Kidney (tissue), 14 donors: ENCODE data around the gene DBF4. TPM values are rescaled to one million over a fixed set of nuclear protein-coding genes. Genes with fewer than 3 reads are reported as not detected.
"Not testable (repeated sequence)": the region's sequence is repeated elsewhere in the genome, so short reads cannot be mapped to it uniquely, and the experiment has no call there.

Experiments used
- DNase-seq, 5 donors: peaks; one replicate each; pipeline ENCODE4 v3.0.0-alpha.2; 2013 to 2020
- FAIRE-seq: peaks from 2 replicates; lab custom pipeline; 2012; peaks lifted over from hg19 to GRCh38; lab: Jason Lieb, UNC
- H3K27ac ChIP-seq, 2 donors: one replicate each; pipeline ENCODE4 v1.7.0; 2013; ENCODE audit warnings: low read depth in 2 of 2, low read length in 2 of 2, inconsistent platforms in 1 of 2
- H3K27me3 ChIP-seq: one replicate; pipeline ENCODE4 v1.7.1; 2013; ENCODE audit warnings: low read length, inconsistent platforms; ENCODE audit not compliant: control insufficient read depth, insufficient read depth
- H3K36me3 ChIP-seq, 3 donors: one replicate each; pipeline versions ENCODE4 v1.7.0 to v1.7.1; 2013; ENCODE audit warnings: low read length in 3 of 3, control low read depth in 1 of 3, inconsistent platforms in 1 of 3; ENCODE audit not compliant: insufficient read depth in 3 of 3, control insufficient read depth in 2 of 3
- H3K4me1 ChIP-seq, 3 donors: one replicate each; pipeline versions ENCODE4 v1.7.0 to v1.7.1; 2013; ENCODE audit warnings: low read length in 3 of 3, inconsistent platforms in 1 of 3, low read depth in 1 of 3; ENCODE audit not compliant: control insufficient read depth in 2 of 3, insufficient read depth in 2 of 3
- H3K4me3 ChIP-seq, 3 donors: one replicate each; pipeline versions ENCODE4 v1.7.0 to v1.8.1; 2013; ENCODE audit warnings: low read length in 3 of 3, control low read depth in 1 of 3, inconsistent platforms in 1 of 3
- H3K9ac ChIP-seq, 3 donors: one replicate each; pipeline versions ENCODE4 v1.7.0 to v1.7.1; 2013; ENCODE audit warnings: low read length in 3 of 3, control low read depth in 1 of 3, inconsistent platforms in 1 of 3
- H3K9me3 ChIP-seq, 3 donors: one replicate each; pipeline versions ENCODE4 v1.7.0 to v1.7.1; 2013; ENCODE audit warnings: low read length in 3 of 3, control low read depth in 1 of 3, inconsistent platforms in 1 of 3; ENCODE audit not compliant: control insufficient read depth in 2 of 3, insufficient read depth in 1 of 3
- intact Hi-C: fragments of 100-400 bp; cut with DNase I; formaldehyde crosslinking; loops from one replicate; pipeline ENCODE4 v1.11.1; 2022
- polyA plus RNA-seq: library from polyadenylated mRNA; stranded (reverse); fragments of 350-450 nt; fragmentation: Illumina TruSeq; extraction: RNeasy Lipid Tissue Mini Kit (QIAGEN cat#74804); gene quantifications from one replicate; pipeline ENCODE4 v1.2.3, GENCODE V29; 2014; ENCODE audit warnings: low read depth, low replicate concordance; ENCODE audit not compliant: insufficient read depth
- total RNA-seq: library from RNA; stranded (reverse); fragmentation: NEBNext Ultra II Directional; extraction: Animal tissue kit (Norgen Biotek cat#: 25700); gene quantifications from one replicate; pipeline ENCODE4 v1.2.1, GENCODE V29; 2021
- TF ChIP-seq, protein P1 (sequence below): IDR thresholded peaks from 3 replicates; pipeline ENCODE4 v1.5.1; 2012; ENCODE audit warnings: mild to moderate bottlenecking, moderate library complexity, borderline replicate concordance; ENCODE audit not compliant: insufficient read depth; ENCODE audit errors: extremely low read depth
- donor health status: control.
- donor health status: control.
- donor health status: control.
- donor health status: control.
- donor health status: control.
- donor health status: DM: yes; HTN: yes; CAD: no.
- donor health status: Normal renal cell carcinoma (clear cell type).

The DBF4 gene
- total and polyA plus RNA-seq, 2 donors from 2014 or later, result 1.9 to 8.8 TPM

DNA sequence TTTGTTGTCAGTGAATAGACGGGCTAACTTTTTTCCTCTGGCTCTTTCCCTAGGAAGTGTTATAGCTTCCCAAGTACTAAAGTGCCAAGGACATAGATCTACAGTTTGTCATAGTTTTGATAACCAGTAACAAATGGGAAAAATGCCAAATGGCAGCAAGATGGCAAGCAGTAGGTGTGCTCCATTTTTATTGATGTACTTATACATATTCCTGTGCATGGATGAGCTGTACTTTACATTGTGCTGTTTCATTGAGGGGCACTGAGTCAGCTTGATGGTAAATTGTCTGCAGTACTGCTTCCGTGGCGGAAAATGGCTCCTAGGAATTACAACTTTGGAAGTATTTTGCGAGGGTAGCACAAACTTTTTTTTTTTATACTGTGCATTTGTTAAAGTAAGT, 64.8 kb downstream of the DBF4 start:
- Histone ChIP-seq H3K36me3 (no peaks in the 10 kb centered on the region), H3K4me1 (no peaks in the 10 kb centered on the region), H3K27me3 (no peaks in the 10 kb centered on the region), H3K27ac (no peak overlapping the region), H3K9me3 (no peaks in the 10 kb centered on the region), H3K9ac (no peak overlapping the region), H3K4me3 (no peak overlapping the region)
- TF ChIP-seq, protein P1, sequence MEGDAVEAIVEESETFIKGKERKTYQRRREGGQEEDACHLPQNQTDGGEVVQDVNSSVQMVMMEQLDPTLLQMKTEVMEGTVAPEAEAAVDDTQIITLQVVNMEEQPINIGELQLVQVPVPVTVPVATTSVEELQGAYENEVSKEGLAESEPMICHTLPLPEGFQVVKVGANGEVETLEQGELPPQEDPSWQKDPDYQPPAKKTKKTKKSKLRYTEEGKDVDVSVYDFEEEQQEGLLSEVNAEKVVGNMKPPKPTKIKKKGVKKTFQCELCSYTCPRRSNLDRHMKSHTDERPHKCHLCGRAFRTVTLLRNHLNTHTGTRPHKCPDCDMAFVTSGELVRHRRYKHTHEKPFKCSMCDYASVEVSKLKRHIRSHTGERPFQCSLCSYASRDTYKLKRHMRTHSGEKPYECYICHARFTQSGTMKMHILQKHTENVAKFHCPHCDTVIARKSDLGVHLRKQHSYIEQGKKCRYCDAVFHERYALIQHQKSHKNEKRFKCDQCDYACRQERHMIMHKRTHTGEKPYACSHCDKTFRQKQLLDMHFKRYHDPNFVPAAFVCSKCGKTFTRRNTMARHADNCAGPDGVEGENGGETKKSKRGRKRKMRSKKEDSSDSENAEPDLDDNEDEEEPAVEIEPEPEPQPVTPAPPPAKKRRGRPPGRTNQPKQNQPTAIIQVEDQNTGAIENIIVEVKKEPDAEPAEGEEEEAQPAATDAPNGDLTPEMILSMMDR, result no peak
- FAIRE-seq, result no peak
- DNase-seq, result no peak
- intact Hi-C loops, result no loop called here

DNA sequence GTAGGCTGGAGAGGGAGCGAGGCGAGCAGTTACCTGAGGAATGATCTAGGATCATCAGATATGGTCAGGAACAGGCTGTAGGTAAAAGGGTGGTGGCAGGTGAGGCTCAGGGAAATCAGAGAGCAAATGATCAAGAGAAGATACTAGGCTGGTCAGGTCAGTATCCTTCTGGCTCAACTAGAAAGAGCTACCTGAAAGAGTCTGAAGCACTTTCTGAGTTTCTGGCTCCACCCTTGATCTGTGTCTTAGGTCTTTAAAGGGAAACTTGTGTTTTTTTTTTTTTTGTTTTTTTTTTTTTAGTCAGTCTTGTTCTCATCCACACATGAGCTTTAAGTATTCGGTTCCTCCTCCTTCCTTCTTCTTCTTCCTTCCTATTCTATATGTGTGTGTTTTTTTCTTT, 68.3 kb downstream of the DBF4 start:
- no peak overlapping the region for H3K9ac ChIP-seq
- no peak for FAIRE-seq
- no peaks in the 10 kb centered on the region for H3K36me3 ChIP-seq
- H3K4me1 ChIP-seq, result no peaks in the 10 kb centered on the region
- H3K27me3 ChIP-seq, result no peaks in the 10 kb centered on the region
- TF ChIP-seq, protein P1, result no peak
- DNase-seq, result no peak
- H3K9me3 ChIP-seq, result no peaks in the 10 kb centered on the region
- intact Hi-C loops, result no loop called here
- no peak overlapping the region for H3K4me3 ChIP-seq
- H3K27ac ChIP-seq, result no peak overlapping the region

DNA sequence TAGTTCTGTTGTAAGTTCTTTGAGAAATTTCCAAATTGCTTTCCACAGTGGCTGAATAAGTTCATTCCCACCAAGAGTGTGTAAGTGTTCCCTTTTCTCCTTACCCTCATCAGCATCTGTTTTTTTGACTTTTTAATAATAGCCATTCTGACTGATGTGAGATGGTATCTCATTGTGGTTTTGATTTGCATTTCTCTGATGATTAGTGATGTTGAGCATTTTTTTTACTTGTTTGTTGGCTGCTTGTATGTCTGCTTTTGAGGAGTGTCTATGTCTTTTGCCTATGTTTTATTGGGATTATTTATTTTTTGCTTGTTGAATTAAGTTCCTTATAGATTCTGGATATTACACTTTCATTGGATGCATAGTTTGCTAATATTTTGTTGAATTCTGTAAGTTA, 69.6 kb downstream of the DBF4 start:
- H3K9ac ChIP-seq, intact Hi-C loops, H3K9me3 ChIP-seq, H3K27ac ChIP-seq, DNase-seq, H3K27me3 ChIP-seq, H3K36me3 ChIP-seq, FAIRE-seq, H3K4me1 ChIP-seq, H3K4me3 ChIP-seq: not testable (repeated sequence)

DNA sequence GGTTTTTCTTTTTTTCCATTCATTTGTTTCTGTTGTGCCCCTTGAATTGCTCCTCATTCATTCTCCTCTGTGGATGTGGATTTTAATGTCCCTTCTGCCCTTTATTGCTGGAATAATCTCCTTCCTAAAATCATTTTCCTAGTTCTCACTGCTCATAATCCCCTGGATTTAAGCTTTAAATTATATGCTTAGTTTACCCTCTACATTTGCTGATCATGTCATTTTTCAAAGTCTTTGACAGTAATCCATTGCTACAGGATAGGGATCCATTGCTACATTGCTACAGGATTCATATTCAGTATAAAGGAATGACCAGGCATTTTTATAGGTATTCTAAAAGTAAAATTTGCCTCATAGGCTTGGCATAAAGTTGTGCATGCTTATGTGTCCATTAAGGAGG, 72.1 kb downstream of the DBF4 start:
- no peaks in the 10 kb centered on the region for H3K4me1 ChIP-seq
- intact Hi-C loops, result no loop called here
- DNase-seq (no peak), FAIRE-seq (no peak)
- H3K27ac ChIP-seq, result no peak overlapping the region
- H3K27me3 ChIP-seq, result no peaks in the 10 kb centered on the region
- no peaks in the 10 kb centered on the region for H3K36me3 ChIP-seq
- no peak overlapping the region for H3K9ac ChIP-seq
- TF ChIP-seq, protein P1, result no peak
- H3K9me3 ChIP-seq, result no peaks in the 10 kb centered on the region
- no peak overlapping the region for H3K4me3 ChIP-seq

Other genes with a start within 250 kb of the DBF4 start
- 1.9 TPM for gene RUNDC3B, start 248.1 kb upstream of the DBF4 start, total RNA-seq
- gene RUNDC3B, start 248.1 kb upstream of the DBF4 start, polyA plus RNA-seq, result 1.4 TPM
- 25.4 TPM for gene SLC25A40, start 133 bp upstream of the DBF4 start, total RNA-seq
- gene SLC25A40, start 133 bp upstream of the DBF4 start, polyA plus RNA-seq, result 11.2 TPM
- gene ADAM22, start 57.8 kb downstream of the DBF4 start, total RNA-seq, result 7.9 TPM
- gene ADAM22, start 57.8 kb downstream of the DBF4 start, polyA plus RNA-seq, result 2.2 TPM